T-helper 2 cell treated with Interferon-gamma antibody and Interleukin-4, amounts not matched to agents 5 μg/mL and 100 μg/mL, for 36 hours (primary cell): Measurements from ENCODE around the gene TIPARP.
"Not testable (repeated sequence)": the region's sequence is repeated elsewhere in the genome, so short reads cannot be mapped to it uniquely, and the experiment has no call there.

Experiments used
- DNase-seq: peaks from one replicate; pipeline ENCODE4 v3.0.0; 2021; ENCODE audit warnings: low spot score
- H3K27ac Mint-ChIP-seq: one replicate; pipeline ENCODE4 v1.8.0; 2021; ENCODE audit warnings: mild to moderate bottlenecking, mixed read lengths
- H3K27me3 Mint-ChIP-seq: one replicate; pipeline ENCODE4 v1.8.0; 2021; ENCODE audit warnings: low read depth, mixed read lengths
- H3K36me3 Mint-ChIP-seq: one replicate; pipeline ENCODE4 v1.8.0; 2021; ENCODE audit warnings: low read depth, mixed read lengths
- H3K4me1 Mint-ChIP-seq: one replicate; pipeline ENCODE4 v1.8.0; 2021; ENCODE audit warnings: low read depth, mixed read lengths
- H3K4me3 Mint-ChIP-seq: one replicate; pipeline ENCODE4 v1.8.0; 2022; ENCODE audit warnings: mild to moderate bottlenecking, moderate library complexity, mixed read lengths
- H3K9me3 Mint-ChIP-seq: one replicate; pipeline ENCODE4 v1.8.0; 2021; ENCODE audit warnings: mixed read lengths

TIPARP gene

GRCh38 chr3:156721687-156722618 is 47.6 kb downstream of the TIPARP start:
- H3K9me3 Mint-ChIP-seq, result no peaks in the 10 kb centered on the region

GRCh38 chr3:156723182-156723619 is 48.8 kb downstream of the TIPARP start:
- peaks cover 26% of the 10 kb centered on the region for H3K36me3 Mint-ChIP-seq
- no peaks in the 10 kb centered on the region for H3K9me3 Mint-ChIP-seq
- H3K27me3 Mint-ChIP-seq, result no peaks in the 10 kb centered on the region
- H3K27ac Mint-ChIP-seq, result no peak overlapping the region
- peak; percentile 9 for DNase-seq
- H3K4me3 Mint-ChIP-seq, result no peak overlapping the region
- peaks cover 16% of the 10 kb centered on the region for H3K4me1 Mint-ChIP-seq

More at GRCh38 chr3:156721687-156722618, 47.6 kb downstream of the TIPARP start:
- no peak overlapping the region for H3K4me3 Mint-ChIP-seq
- H3K27ac Mint-ChIP-seq, result no peak overlapping the region
- peaks cover 33% of the 10 kb centered on the region for H3K36me3 Mint-ChIP-seq
- H3K27me3 Mint-ChIP-seq, result no peaks in the 10 kb centered on the region
- no peak for DNase-seq
- H3K4me1 Mint-ChIP-seq, result peaks cover 16% of the 10 kb centered on the region

- DNase-seq, result no peak
- Mint-ChIP-seq H3K9me3 (no peaks in the 10 kb centered on the region), H3K27me3 (no peaks in the 10 kb centered on the region), H3K36me3 (peaks cover 21% of the 10 kb centered on the region), H3K27ac (no peak overlapping the region), H3K4me3 (no peak overlapping the region), H3K4me1 (peaks cover 14% of the 10 kb centered on the region)
Measured at GRCh38 chr3:156725682-156726081, 51.3 kb downstream of the TIPARP start.

- Mint-ChIP-seq H3K27ac (no peak overlapping the region), H3K9me3 (no peaks in the 10 kb centered on the region), H3K27me3 (no peaks in the 10 kb centered on the region), H3K36me3 (peaks cover 21% of the 10 kb centered on the region), H3K4me1 (peaks cover 10% of the 10 kb centered on the region), H3K4me3 (no peak overlapping the region)
- no peak for DNase-seq
Measured at GRCh38 chr3:156726456-156726855, 52.1 kb downstream of the TIPARP start.

- Mint-ChIP-seq H3K9me3 (no peaks in the 10 kb centered on the region), H3K4me1 (peaks cover 7% of the 10 kb centered on the region), H3K27ac (no peak overlapping the region), H3K27me3 (no peaks in the 10 kb centered on the region), H3K4me3 (no peak overlapping the region), H3K36me3 (peaks cover 21% of the 10 kb centered on the region)
- no peak for DNase-seq
Measured at GRCh38 chr3:156727519-156728205, 53.3 kb downstream of the TIPARP start.

- H3K36me3 Mint-ChIP-seq, result peaks cover 14% of the 10 kb centered on the region
- no peak for DNase-seq
- no peaks in the 10 kb centered on the region for H3K27me3 Mint-ChIP-seq
- H3K27ac Mint-ChIP-seq, result no peak overlapping the region
- H3K4me3 Mint-ChIP-seq, result no peak overlapping the region
- peaks cover 10% of the 10 kb centered on the region for H3K4me1 Mint-ChIP-seq
- H3K9me3 Mint-ChIP-seq, result no peaks in the 10 kb centered on the region
Measured at GRCh38 chr3:156728267-156728985, 54.0 kb downstream of the TIPARP start.

GRCh38 chr3:156729460-156730179 is 55.2 kb downstream of the TIPARP start:
- Mint-ChIP-seq H3K27ac (no peak overlapping the region), H3K36me3 (peaks cover 7% of the 10 kb centered on the region), H3K4me3 (no peak overlapping the region), H3K27me3 (no peaks in the 10 kb centered on the region), H3K4me1 (peaks cover 10% of the 10 kb centered on the region), H3K9me3 (no peaks in the 10 kb centered on the region)
- no peak for DNase-seq

GRCh38 chr3:156731813-156732212 is 57.4 kb downstream of the TIPARP start:
- H3K4me3 Mint-ChIP-seq, result no peak overlapping the region
- peaks cover 8% of the 10 kb centered on the region for H3K36me3 Mint-ChIP-seq
- DNase-seq, result no peak
- H3K27me3 Mint-ChIP-seq, result no peaks in the 10 kb centered on the region
- peaks cover 3% of the 10 kb centered on the region for H3K9me3 Mint-ChIP-seq
- peaks cover 12% of the 10 kb centered on the region for H3K4me1 Mint-ChIP-seq
- H3K27ac Mint-ChIP-seq, result no peak overlapping the region

GRCh38 chr3:156732261-156732660 is 57.9 kb downstream of the TIPARP start:
- DNase-seq, result no peak
- H3K27ac Mint-ChIP-seq, result no peak overlapping the region
- no peaks in the 10 kb centered on the region for H3K27me3 Mint-ChIP-seq
- peaks cover 3% of the 10 kb centered on the region for H3K9me3 Mint-ChIP-seq
- H3K4me1 Mint-ChIP-seq, result peaks cover 12% of the 10 kb centered on the region
- H3K36me3 Mint-ChIP-seq, result peaks cover 8% of the 10 kb centered on the region
- no peak overlapping the region for H3K4me3 Mint-ChIP-seq

GRCh38 chr3:156732715-156733421 is 58.5 kb downstream of the TIPARP start:
- Mint-ChIP-seq H3K27ac (no peak overlapping the region), H3K36me3 (peaks cover 8% of the 10 kb centered on the region), H3K27me3 (no peaks in the 10 kb centered on the region), H3K4me1 (peaks cover 12% of the 10 kb centered on the region), H3K9me3 (peaks cover 3% of the 10 kb centered on the region), H3K4me3 (no peak overlapping the region)
- peak; percentile 7 for DNase-seq

- not testable (repeated sequence) for H3K36me3 Mint-ChIP-seq, DNase-seq, H3K9me3 Mint-ChIP-seq, H3K27ac Mint-ChIP-seq, H3K27me3 Mint-ChIP-seq, H3K4me3 Mint-ChIP-seq
- H3K4me1 Mint-ChIP-seq, result peaks cover 12% of the 10 kb centered on the region
Measured at GRCh38 chr3:156734661-156735060, 60.3 kb downstream of the TIPARP start.

GRCh38 chr3:156735471-156735870 is 61.1 kb downstream of the TIPARP start:
- no peak overlapping the region for H3K4me3 Mint-ChIP-seq
- peaks cover 6% of the 10 kb centered on the region for H3K36me3 Mint-ChIP-seq
- no peak for DNase-seq
- peaks cover 3% of the 10 kb centered on the region for H3K9me3 Mint-ChIP-seq
- H3K27ac Mint-ChIP-seq, result no peak overlapping the region
- H3K4me1 Mint-ChIP-seq, result peaks cover 12% of the 10 kb centered on the region
- H3K27me3 Mint-ChIP-seq, result no peaks in the 10 kb centered on the region

GRCh38 chr3:156737049-156737448 is 62.7 kb downstream of the TIPARP start:
- H3K27me3 Mint-ChIP-seq, H3K9me3 Mint-ChIP-seq, H3K4me3 Mint-ChIP-seq, H3K27ac Mint-ChIP-seq, DNase-seq: not testable (repeated sequence)
- Mint-ChIP-seq H3K36me3 (peaks cover 10% of the 10 kb centered on the region), H3K4me1 (peaks cover 12% of the 10 kb centered on the region)
